Stimulated activated CD8-positive, alpha-beta memory T cell treated with anti-CD3 and anti-CD28 coated beads, Interleukin-15, amount 100 ng/mL, for 1 hour (primary cell): ENCODE results near the gene GRID2IP.

Source experiments
- DNase-seq: peaks from one replicate; pipeline ENCODE4 v3.0.0-alpha.2; 2020; ENCODE audit warnings: low read depth

The GRID2IP gene

DNA sequence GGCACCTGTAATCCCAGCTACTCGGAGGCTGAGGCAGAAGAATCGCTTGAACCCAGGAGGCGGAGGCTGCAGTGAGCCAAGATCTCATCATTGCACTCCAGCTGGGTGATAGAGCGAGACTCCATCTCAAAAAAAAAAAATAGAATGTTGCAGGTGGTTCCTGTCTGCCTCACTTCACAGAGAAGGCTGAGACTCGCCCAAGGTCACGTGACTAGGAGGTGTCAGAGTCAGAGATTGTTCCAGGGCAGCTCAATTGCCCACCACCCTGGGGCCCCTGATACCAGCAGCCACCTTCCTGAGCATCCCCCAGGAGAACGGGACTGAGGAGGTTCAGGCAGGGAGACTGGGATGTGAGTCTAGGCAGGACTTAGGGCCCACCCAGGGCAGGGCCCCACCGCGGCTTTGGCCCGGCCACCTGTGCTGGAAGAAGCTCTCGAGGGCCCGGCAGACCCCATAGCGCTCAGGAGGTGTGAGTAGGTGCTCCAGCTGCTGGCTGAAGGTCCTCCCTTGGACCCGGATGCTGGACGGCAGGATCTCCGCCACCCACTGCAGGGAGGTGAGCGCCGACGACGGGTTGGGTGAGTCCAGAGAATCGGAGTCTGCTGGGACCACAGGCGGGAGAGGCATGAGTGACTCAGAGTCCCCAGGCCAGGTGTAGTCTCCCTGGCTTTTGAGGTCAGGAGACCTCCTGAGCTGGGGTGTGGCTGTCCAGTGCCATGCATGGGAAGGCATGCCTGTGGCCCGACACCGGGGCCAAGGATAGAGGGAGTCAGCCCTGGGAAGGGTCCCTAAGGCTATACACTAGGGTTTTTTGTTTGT, 30.9 kb downstream of the GRID2IP start:
- no peak for DNase-seq

DNA sequence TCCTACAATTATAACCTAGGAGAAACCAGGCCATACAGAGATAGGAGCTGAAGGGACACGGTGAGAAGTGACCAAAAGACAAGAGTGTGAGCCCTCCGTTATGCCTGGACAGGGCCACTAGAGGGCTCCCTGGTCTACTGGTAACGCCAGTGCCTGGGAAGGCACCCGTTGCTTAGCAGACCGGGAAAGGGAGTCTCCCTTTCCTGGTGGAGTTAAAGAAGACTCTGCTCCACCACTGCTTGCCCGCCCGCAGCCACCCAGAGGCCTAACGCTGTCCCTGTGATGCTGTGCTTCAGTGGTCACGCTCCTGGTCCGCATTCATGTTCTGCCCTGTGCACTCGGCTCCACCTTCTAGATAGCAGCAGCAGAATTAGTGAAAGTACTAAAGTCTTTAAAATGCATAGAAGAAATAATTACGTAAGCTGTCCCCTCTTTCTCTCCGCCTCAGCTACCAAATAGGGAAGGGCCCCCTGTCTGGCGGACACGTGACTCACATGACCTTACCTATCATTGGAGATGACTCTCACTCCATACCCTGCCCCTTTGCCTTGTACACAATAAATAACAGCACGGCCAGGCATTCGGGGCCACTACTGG, 34.8 kb downstream of the GRID2IP start:
- peak; percentile 38 for DNase-seq

DNA sequence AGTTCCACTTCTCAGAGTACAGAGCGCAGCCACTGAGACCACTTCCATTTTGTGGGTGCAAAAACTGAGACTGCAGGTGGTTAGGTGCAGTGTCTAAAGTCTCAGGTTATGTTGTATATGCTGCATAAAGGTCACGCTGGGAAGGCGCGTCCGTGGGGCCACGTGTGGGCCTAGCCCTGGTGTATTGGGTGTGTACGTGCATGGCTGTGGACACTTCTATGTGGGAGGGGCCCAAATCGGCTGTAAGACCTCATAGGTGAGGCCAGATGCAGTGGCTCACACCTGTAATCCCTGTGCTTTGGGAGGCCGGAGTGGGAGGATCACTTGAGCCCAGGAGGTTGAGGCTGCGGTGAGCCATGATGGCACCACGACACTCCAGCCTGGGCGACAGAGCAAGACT, 37.7 kb downstream of the GRID2IP start:
- no peak for DNase-seq

DNA sequence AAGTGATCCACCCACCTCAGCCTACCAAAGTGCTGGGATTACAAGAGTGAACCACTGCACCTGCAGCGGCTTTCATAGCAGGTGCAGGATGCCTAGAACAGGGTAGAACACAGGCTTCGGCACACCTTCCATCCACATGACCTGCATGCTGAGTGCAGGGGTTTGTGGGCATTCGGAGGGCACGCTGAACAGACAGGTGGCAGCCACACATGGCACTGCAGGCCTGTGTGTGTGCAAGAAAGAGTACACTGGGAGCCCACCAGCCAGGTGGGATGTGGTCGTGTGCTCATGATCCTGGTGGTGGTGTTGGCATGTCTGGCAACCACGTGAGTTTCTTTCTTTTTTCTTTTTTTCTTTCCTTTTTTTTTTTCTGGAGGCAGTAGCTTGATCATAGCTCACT, 38.4 kb downstream of the GRID2IP start:
- DNase-seq, result no peak

DNA sequence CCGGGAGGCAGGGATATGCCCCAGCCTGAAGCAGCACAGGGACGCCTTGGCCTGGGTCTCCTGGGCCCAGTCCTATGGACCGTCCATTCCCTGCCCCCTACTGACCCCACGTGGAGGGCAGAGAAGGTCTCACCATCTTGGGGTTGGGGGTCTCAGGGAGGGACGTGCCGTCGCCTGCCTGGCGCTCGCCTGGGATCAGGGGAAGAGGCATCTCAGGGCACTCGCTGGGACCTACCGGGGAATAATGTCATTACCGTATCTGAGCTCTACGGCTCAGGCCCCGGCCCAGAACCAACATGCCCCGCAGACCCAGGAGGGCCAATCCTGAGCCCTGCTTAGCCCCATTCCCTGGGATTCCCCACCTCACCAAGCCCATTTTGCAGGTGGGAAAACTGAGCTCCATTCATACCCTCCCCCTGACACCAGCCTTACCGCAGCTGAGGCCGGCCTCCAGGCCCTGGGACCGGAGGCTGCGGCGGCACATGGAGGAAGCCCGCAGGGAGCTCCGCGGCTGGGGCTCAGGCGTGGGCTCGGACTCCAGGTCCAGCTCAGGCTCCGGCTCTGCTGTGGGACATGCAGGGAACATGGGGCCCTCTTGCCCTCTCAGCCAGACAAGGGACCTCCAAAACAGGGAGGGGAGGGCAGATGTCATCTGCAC, 40.7 kb downstream of the GRID2IP start:
- no peak for DNase-seq

DNA sequence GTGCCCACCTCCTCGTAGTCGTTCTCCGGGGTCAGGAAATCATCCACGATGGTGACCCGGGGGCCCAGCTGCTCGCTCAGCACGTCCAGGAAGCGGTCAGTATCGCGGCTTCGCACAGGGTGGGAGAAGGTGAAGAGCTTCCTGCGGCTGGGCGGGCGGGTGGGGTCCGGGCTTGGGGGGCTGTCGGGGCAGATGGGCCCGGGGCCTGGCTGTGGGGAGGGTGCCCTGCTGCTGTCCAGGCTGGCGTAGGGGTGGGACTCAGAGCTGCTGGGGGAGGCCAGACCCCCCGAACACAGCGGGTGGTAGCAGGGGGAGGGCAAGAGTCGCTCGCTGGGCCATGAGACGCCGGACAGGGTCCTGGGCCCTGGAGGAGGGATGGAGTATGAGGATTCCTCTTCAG, 42.3 kb downstream of the GRID2IP start:
- DNase-seq, result no peak

DNA sequence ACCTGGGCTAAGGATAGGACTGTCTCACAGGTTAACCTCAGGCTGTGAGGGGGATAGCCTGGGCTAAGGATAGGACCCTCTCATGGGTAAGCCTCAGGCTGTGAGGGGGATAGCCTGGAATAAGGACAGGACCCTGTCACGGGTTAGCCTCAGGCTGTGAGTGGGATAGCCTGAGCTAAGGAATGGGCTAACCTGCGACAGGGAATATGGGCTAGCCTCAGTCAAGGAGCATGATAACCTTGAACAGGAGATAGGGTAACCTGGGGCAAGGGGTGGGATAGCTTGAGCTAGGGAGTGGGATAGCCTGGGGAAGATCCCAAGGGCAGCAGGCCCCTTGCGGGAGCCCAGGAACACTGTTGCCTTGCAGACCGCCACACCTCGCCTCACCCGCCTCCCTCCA, 42.7 kb downstream of the GRID2IP start:
- DNase-seq, result no peak

DNA sequence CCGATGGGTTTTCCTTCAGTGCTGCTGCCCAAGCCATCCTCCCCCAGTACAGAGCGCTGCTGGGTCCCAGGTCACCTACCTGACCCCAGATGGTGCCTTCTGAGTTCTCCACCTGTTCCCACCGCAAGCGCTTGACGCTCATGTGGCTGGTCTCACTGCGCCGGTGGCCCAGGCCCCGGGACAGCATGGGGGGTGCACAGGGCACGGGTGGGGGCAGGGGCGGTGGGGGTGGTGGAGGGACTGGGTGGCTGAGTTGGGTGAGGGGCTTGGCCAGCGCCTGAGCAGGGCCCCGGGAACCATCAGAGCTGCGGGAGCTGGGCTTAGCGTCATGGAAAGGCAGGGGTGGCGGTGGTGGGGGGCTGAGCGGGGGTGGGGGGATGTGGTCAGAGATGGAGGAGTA, 43.4 kb downstream of the GRID2IP start:
- no peak for DNase-seq

DNA sequence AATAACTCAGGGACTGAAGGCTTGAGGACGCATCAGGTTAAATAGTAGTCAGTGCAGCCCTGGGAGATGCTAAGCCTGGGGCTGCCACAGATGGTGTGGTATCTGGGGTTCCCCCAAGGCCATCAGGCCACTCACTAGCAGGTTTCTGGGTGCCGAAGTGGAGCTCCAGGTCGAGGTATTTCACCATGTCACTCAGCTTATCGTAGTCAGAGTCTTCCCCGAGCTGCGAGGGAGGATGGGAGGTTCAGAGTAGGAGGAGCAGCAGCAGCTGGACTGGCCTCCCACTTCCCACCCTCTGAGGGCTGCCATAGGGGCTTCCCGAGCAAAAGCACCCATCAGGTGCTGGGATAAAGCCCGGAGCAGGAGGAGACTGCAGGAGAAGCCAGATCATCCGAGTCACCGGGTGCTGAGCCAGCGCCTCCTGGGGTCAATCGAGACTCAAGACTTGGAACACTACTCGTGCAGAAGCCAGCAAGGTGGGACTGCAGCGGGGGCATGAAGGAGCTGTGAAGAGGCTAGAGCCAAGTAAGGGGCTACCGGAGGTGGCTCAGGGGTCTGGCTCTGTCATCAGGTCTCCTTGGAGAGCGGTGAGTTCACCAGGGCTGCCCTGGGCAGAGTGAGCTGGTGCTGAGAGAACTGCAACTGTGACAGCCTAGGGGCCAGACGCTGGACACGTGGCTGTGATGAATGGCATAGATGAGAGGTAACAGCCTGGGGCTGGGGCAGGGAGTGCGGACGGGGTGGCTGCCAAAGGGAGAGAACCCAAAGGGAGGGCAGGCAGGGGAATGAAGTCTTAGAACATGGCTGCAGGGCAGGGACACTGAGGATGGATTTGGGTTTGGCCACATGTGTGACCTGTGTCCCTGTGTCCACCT, 45.3 kb downstream of the GRID2IP start:
- DNase-seq, result no peak

DNA sequence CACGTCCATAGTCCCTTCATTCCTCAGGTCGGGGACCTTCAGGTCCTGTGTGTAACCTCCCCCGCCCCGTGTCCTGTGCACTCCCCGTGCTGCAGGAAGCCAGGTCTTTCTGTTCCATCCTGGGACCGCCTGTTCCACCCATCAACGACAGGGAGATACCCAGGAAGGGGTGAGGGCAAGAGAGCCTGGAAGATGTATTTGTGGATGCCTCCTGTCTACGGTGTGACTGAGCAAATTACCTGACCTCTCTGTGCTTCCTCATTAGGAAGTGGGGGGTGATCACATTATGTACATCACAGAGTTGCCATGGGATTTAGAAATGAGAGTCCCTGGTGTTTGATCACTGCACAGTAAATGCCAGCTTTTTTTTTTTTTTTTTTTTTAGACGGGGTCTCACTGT, 46.3 kb downstream of the GRID2IP start:
- no peak for DNase-seq

DNA sequence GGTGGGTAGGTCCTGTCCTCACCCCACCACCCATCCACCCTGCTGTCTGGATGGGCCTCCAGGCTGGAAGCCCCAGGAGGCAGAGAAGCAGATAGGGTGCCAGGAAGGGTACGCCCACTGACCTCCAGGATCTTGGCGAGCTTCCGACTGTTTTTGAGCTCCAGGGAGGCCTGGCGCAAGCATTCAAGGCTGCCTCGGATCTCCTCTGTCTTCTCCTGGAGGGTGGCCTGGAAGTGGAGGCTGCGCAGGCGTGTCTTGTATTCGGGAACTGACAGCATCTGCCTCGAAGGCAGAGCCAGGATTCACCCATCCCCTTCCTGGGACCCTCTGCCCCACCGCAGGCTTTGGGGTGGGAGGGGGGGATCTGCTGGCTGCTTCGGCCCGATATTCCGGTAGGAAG, 48.4 kb downstream of the GRID2IP start:
- DNase-seq, result no peak

DNA sequence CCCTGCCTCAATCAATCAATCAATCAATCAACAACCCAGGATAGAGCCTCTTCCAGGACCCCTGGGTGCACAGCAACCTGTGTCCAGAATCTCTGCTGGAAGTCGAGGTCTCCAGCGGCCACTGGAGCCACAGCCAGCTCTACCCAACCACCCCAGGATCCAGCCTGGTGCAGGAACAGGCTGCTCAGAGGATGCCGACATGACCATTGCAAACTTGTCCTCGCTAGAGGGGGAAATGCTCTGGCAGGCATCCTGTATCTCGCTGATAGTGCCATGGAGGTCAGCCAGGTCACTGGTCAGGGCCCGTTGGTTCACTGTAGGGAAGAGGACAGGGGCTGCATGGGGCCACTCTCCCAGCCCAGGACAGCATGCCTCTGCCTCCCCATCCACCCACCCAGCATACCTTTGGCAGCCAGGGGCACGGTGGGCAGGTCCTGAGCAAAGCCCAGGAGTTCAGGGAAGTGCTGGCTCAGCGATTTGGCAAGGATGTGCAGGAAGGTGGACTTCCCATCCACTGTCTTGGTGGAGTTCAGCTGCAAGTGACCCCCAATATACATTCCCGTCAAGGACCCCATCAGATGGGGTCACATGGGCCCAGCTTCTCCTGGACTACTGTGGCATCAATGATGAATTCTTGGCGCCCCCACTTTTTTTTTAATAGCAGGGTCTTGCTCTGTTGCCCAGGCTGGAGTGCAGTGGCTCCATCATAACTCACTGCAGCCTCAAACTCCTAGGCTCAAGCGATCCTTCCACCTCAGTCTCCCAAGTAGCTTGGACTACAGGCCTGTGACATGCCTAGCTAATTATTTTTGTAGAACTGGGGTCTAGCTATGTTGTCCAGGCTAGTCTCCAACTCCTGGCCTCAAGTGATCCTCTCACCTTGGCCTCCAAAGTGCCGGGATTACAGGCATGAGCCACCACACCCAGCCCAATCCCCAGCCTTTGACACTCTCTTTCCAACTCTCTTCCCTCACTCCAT, 49.4 kb downstream of the GRID2IP start:
- DNase-seq, result no peak

DNA sequence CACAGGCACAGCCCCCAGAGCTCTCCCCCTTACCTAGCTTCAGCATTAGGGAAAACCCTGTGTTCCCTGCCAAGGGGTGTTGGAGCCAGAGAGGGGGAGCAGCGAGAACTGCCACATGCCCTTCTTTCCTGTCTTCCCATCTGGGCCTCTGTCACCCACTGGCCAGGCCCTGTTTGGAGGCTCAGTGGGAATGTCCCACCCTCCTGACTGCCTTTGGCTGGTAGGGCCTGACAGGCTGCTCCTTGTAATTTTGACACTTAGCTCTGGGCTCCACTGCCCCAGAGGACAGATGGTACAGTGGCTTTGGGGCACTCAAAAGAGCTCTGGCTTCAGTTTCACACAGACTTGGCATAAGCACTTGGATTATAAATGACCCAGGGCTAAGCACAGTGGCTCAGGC, 50.6 kb downstream of the GRID2IP start:
- DNase-seq, result no peak

DNA sequence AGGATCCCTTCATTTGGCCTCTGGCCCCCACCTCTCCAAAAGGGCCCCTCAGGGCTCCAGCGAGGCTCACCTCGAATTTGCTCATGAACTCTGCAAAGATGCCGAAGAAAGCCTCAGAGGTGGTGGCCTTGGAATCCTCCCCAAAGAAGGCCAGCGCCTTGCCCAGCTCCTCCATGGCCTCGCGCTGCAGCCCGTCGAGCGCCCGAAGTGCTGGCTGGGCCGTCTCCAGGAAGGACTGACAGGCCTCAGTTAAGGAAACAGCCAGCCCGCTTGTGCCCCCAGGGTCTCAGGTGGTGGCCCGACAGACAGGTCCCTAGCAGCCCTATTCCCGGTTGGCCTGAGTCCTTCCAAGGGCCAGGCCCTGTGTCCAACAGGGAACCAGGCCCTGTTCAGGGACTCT, 53.3 kb downstream of the GRID2IP start:
- no peak for DNase-seq

DNA sequence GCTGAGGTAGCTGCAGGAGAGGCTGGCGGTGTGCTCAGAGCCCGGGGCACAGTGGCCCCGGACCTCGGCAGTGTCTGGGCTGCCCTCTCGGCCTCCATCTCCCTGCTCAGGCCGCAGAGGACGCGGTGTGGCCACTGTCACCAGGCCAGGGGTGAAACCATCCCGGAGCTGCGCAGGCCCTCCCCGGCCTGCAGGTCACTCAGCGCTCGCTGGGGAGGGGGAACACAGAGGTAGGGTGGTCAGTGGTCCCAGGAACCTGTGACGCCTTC, 53.7 kb downstream of the GRID2IP start:
- DNase-seq, result no peak

DNA sequence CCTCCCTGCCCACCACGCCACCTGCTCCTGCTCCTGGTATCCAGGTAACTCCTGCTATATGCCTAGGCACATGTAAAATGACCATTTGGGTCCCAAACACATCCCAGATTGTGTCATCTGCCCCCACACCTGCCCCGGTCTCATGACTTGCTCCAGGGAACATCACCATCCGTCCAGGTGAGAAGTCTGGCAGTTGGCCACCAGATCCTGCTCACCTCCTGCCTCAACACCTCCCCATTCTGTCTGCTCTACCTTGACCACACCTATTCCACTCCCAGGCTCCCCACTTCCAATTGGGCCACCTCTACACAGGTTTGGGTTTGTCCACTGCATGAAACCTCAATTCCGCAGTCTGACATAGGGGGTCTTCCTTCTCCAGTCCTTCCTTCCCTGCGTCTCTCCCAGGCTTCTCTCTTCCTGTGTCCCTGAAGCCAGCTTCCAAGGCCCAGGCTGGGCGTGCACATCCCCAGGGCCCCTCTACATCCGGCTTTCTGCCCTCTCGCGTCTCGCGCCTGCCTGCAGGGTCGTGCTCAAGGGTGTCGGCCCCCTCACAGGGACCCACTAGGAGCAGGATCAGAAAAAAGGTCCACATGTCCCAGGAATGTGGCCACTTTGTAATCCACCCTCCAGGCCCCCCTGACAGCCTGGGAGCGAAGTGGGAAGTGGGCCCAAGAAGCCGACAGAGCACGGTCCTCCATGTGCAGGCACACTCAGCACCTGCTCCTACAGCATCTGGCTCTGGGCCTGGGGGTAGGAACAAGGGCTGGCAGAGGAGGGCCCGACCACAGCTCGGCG, 54.2 kb downstream of the GRID2IP start:
- DNase-seq, result no peak

DNA sequence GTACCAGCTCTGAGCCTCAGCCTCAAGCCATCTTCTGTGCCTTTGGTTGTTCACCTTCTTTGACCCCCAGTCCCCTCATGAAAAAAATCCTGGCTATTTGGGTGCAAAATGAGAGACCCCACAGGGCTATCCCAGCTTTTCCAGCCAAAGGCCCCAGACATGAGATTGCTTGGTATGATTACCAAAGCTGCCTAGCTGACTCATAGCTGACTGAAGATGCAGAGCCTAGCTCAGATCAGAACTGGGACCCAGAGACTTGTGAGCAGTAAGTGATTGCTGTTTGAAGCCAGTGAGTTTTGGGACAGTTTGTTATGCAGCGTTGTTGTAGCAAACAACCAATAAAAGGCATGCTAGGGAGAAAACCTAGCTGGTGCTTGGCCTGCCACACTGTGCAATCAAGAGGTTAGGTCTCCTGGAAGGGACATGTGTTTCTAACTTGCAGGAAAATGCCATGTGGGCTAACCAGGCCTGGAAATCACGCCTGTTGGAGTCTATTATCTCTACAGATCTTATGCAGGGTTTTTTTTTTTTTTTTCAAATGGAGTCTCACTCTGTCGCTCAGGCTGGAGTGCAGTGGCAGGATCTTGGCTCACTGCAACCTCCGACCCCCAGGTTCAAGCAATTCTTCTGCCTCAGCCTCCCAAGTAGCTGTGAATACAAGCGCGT, 55.5 kb downstream of the GRID2IP start:
- no peak for DNase-seq

DNA sequence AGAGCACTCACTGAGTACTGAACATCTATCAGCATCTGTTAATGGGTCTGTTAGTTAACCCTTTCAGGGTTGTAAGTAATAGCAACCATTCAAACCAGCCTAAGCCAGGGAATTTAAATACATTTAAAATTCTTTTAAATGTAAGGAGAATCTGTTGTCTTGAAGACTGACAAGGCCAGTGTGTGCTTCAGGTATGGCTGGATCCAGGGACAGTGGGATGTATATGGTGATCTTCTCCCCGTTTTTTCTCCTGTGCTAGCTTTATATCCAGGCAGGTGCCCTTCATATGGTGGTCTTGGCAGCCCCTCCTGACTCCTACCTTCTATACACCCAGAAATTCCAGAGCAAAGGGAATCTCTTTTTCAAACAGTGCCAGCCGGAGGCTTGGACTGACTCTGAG, 56.9 kb downstream of the GRID2IP start:
- DNase-seq, result no peak

DNA sequence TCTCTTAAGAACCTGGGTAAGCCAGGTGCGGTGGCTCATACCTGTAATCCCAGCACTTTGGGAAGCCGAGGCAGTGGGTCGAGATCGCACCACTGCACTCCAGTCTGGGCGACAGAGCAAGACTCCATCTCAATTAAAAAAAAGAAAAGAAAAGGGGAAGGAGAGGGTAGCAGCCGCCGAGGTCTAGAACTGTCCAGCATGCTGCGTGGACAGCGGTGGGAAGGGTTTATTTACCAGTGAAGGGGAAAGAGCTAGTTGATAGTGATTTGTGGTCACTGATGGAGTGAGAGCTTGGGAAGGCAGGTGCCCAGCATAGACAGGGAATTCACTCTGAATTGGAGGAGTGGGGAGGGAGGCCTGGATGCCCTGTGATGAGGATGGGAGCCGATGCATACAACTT, 60.1 kb downstream of the GRID2IP start:
- no peak for DNase-seq

DNA sequence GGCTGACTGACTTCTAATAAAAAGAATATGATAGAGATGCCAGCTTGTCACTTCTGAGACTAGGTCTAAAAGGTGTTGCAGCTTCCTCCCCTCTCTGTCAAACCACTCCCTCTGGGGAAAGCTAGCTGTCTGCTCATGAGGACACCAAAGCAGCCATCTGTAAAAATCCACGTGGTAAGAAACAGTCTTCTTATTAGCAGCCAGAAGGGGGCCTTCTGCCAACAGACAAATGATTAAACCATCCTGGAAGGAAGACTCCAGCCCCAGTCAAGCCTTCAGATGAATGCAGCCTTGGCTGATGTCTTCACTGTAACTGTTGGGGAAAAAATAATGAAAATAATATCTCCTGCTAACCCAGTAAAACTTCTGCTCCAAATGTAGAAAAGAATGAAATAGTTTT, 61.6 kb downstream of the GRID2IP start:
- DNase-seq, result no peak
